DND-41 (cell line): ENCODE results near the gene FRMPD1.

Experiments used
- EZH2 ChIP-seq: IDR thresholded peaks from 3 replicates; pipeline ENCODE4 v1.6.1; 2012; ENCODE audit warnings: borderline replicate concordance, low read depth, mild to moderate bottlenecking, moderate library complexity, low read length, inconsistent platforms; ENCODE audit not compliant: severe bottlenecking
- TF ChIP-seq, protein P1 (sequence below): IDR thresholded peaks from 2 replicates; pipeline ENCODE4 v1.5.1; 2012; ENCODE audit warnings: borderline replicate concordance, low read length, moderate library complexity, mild to moderate bottlenecking; ENCODE audit not compliant: poor library complexity, severe bottlenecking; ENCODE audit errors: extremely low read depth

DNA sequence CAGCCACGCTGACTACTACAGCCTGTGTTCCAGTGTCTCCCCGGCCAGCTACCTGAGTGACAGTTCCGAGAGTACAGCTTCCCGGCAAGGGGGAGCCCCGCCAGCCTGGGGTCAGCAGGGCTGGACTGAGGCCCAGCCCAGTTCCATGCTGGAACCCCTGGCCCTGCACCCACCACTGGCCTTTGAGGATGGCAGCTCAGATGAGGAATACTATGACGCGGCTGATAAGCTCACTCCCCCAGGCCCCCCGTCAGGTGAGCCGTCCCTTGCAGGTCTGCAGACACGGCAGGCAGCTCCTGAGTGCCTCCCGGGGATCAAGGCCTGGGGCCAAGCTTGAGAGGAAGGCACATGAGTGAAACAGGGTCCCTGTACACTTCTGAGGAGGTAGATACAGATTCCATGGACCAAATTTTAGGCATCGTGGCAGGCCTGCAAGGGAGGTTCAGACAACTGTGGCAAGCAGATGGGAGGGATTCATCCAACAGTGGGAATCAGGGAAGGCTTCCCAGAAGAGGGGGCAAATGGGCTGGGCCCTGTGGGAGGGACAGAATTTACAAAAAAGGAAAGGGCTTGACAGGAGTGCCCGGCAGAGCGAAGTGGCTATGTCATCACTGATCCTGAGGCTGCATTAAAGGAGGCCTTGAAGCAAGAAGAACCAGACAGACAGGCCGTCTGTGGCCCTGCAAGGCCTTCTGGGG, 90.0 kb downstream of the FRMPD1 start:
- TF ChIP-seq, protein P1, sequence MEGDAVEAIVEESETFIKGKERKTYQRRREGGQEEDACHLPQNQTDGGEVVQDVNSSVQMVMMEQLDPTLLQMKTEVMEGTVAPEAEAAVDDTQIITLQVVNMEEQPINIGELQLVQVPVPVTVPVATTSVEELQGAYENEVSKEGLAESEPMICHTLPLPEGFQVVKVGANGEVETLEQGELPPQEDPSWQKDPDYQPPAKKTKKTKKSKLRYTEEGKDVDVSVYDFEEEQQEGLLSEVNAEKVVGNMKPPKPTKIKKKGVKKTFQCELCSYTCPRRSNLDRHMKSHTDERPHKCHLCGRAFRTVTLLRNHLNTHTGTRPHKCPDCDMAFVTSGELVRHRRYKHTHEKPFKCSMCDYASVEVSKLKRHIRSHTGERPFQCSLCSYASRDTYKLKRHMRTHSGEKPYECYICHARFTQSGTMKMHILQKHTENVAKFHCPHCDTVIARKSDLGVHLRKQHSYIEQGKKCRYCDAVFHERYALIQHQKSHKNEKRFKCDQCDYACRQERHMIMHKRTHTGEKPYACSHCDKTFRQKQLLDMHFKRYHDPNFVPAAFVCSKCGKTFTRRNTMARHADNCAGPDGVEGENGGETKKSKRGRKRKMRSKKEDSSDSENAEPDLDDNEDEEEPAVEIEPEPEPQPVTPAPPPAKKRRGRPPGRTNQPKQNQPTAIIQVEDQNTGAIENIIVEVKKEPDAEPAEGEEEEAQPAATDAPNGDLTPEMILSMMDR = no peak
- no peak for TF ChIP-seq EZH2
